ENCODE results near the gene CBARP. TPM values are rescaled to one million over a fixed set of nuclear protein-coding genes. Genes with fewer than 3 reads are reported as not detected.

CBARP gene
- total and polyA plus RNA-seq, 2 of the 13 experiments (the other 11 are each of a cell fraction or from before 2014, with no cell fraction given), result 1.2 to 1.4 TPM

DNA sequence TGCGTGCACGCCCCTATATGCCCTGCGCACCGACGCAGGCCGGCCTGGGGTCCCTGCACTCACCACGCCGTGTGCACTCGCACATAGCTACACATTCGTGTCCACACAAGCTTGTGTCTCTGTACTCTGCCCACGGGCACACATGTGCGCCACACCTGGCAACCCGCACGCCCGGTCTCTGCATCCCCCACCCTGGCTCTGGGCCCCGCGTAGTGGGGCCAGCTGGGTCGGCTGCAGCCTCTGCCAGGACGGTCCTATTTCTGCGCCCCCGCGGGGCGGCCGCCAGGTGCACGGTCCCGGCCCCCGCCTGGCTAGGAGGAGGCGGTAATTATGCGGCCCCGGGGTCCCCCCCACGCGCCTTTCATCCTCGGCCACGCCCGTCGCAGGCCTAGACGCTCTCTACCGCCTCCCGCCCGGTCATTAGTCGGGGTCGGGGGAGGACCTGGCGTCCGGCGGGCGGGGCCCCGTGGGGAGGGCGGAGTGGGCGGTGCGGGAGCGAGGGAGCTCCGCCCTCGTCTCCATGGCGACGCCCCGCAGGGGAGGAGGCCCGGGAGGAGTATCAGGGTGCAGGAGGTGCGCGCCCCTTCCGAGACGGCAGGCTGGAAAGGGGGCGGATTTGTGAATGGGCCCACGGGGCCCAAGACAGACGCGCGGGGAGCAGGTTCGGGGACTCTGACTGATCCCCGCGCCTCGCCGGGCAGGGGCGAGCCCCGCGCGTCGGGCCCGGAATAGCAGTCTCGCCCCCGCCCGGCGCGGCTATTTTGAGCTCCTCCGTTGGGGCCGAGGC is 28.5 kb upstream of the CBARP start (continued):
- TF ChIP-seq, protein P1, sequence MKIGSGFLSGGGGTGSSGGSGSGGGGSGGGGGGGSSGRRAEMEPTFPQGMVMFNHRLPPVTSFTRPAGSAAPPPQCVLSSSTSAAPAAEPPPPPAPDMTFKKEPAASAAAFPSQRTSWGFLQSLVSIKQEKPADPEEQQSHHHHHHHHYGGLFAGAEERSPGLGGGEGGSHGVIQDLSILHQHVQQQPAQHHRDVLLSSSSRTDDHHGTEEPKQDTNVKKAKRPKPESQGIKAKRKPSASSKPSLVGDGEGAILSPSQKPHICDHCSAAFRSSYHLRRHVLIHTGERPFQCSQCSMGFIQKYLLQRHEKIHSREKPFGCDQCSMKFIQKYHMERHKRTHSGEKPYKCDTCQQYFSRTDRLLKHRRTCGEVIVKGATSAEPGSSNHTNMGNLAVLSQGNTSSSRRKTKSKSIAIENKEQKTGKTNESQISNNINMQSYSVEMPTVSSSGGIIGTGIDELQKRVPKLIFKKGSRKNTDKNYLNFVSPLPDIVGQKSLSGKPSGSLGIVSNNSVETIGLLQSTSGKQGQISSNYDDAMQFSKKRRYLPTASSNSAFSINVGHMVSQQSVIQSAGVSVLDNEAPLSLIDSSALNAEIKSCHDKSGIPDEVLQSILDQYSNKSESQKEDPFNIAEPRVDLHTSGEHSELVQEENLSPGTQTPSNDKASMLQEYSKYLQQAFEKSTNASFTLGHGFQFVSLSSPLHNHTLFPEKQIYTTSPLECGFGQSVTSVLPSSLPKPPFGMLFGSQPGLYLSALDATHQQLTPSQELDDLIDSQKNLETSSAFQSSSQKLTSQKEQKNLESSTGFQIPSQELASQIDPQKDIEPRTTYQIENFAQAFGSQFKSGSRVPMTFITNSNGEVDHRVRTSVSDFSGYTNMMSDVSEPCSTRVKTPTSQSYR (CRISPR knock-in tag; IDR thresholded peaks at IDR 0.05; ENCODE audit: borderline replicate concordance), result peak; percentile 41; the same call in 1 of the 2 replicates
- TF ChIP-seq, protein P2, sequence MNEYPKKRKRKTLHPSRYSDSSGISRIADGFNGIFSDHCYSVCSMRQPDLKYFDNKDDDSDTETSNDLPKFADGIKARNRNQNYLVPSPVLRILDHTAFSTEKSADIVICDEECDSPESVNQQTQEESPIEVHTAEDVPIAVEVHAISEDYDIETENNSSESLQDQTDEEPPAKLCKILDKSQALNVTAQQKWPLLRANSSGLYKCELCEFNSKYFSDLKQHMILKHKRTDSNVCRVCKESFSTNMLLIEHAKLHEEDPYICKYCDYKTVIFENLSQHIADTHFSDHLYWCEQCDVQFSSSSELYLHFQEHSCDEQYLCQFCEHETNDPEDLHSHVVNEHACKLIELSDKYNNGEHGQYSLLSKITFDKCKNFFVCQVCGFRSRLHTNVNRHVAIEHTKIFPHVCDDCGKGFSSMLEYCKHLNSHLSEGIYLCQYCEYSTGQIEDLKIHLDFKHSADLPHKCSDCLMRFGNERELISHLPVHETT (CRISPR knock-in tag; conservative IDR thresholded peaks at IDR 0.05), result peak; percentile 30; the same call in 1 of the 2 replicates
- TF ChIP-seq DR1 (CRISPR knock-in tag; IDR thresholded peaks at IDR 0.05) (peak; percentile 60), SPEN (CRISPR knock-in tag; IDR thresholded peaks at IDR 0.05; ENCODE audit: low read depth) (no peak; the same call in none of the 2 replicates), ZNF800 (CRISPR knock-in tag; IDR thresholded peaks at IDR 0.05) (no peak), ZSCAN12 (CRISPR knock-in tag; IDR thresholded peaks at IDR 0.05) (no peak), ZKSCAN1 (IDR thresholded peaks at IDR 0.05; ENCODE audit: low read length) (no peak), NFIB (CRISPR knock-in tag; IDR thresholded peaks at IDR 0.05; ENCODE audit: borderline replicate concordance) (no peak), NONO (IDR thresholded peaks at IDR 0.05) (no peak), NONO (CRISPR knock-in tag; conservative IDR thresholded peaks at IDR 0.05) (peak; percentile 57), GLI4 (CRISPR knock-in tag; IDR thresholded peaks at IDR 0.05; ENCODE audit: borderline replicate concordance) (no peak), U2AF1 (optimal IDR thresholded peaks at IDR 0.05; ENCODE audit: low read depth, low read length) (no peak), NAIF1 (CRISPR knock-in tag; IDR thresholded peaks at IDR 0.05; ENCODE audit: borderline replicate concordance) (no peak; the same call in 1 of the 2 replicates), NFKB2 (CRISPR knock-in tag; IDR thresholded peaks at IDR 0.05; ENCODE audit: borderline replicate concordance) (no peak), ZNF772 (CRISPR knock-in tag; IDR thresholded peaks at IDR 0.05) (peak; percentile 53; the same call in 1 of the 2 replicates), ZFP90 (CRISPR knock-in tag; IDR thresholded peaks at IDR 0.05; ENCODE audit: borderline replicate concordance) (no peak; the same call in 1 of the 2 replicates), ZNF10 (CRISPR knock-in tag; IDR thresholded peaks at IDR 0.05; ENCODE audit: borderline replicate concordance, low read depth) (no peak), JARID2 (CRISPR knock-in tag; IDR thresholded peaks at IDR 0.05; ENCODE audit: insufficient replicate concordance) (no peak), HMG20B (CRISPR knock-in tag; conservative IDR thresholded peaks at IDR 0.05) (no peak; the same call in 1 of the 2 replicates), ZNF713 (CRISPR knock-in tag; IDR thresholded peaks at IDR 0.05) (0 out of 2 replicates have a peak, but pooled peaks have one; percentile 75), KLF16 (CRISPR knock-in tag; IDR thresholded peaks at IDR 0.05) (peak in 1 of 2 experiments; percentile 40; a peak in 1 of 4 replicates)
- TF ChIP-seq, protein P3, sequence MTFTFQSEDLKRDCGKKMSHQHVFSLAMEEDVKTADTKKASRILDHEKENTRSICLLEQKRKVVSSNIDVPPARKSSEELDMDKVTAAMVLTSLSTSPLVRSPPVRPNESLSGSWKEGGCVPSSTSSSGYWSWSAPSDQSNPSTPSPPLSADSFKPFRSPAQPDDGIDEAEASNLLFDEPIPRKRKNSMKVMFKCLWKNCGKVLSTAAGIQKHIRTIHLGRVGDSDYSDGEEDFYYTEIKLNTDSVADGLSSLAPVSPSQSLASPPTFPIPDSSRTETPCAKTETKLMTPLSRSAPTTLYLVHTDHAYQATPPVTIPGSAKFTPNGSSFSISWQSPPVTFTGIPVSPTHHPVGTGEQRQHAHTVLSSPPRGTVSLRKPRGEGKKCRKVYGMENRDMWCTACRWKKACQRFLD (CRISPR knock-in tag; IDR thresholded peaks at IDR 0.05; ENCODE audit: borderline replicate concordance), result peak; percentile 68; the same call in 1 of the 2 replicates
